Measurements from ENCODE around the gene KCNK13. TPM values are rescaled to one million over a fixed set of nuclear protein-coding genes. Genes with fewer than 3 reads are reported as not detected.

KCNK13 gene
- total and polyA plus RNA-seq, 2 of the 4 experiments (the other 2 are of a cell fraction) = not detected

DNA sequence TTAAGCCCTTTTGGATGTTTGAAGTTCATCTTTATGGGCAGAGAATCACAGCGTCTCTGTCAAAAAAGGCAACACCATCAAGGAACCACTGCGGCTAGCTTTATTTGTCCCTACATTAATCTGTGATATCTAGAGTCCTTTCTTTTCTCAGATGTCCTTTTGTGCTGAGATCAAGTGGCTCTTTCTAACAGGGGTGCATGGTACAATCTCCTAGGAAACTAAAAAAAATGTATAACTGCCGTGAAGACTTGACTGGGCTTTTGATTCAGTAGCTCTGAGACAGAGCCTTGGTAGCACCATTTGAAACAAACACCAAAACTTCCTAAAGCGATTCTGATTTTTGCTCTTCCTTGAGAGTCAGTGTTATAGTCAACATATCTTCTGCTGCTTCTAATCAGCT lies 33.3 kb downstream of the KCNK13 start:
- intact Hi-C loops (cut with micrococcal nuclease) (no loop called here), dilution Hi-C loops (cut with HindIII; ENCODE audit: low sequenced_read_pairs, unreplicated experiment) (no loop called here), in situ Hi-C loops (cut with MboI; ENCODE audit: low sequenced_read_pairs) (no loop called here)
- Histone ChIP-seq H3K9ac (ENCODE audit: low read depth, low read length) (no peak overlapping the region), H3K9me1 (ENCODE audit: insufficient read depth, low read length) (no peaks in the 10 kb centered on the region), H2AFZ (replicated peaks; ENCODE audit: low read length, poor library complexity) (no peak overlapping the region), H4K5ac (ENCODE audit: low read depth, low read length) (no peak overlapping the region), H3K36me3 (ENCODE audit: control insufficient read depth, insufficient read depth, low read length) (no peaks in the 10 kb centered on the region), H4K91ac (ENCODE audit: insufficient read depth, low read depth, low read length) (no peak overlapping the region), H2BK120ac (ENCODE audit: low read depth, low read length) (no peak overlapping the region), H2BK20ac (ENCODE audit: low read depth, low read length) (no peak overlapping the region), H3K4me2 (ENCODE audit: low read depth, low read length) (no peak overlapping the region), H3K56ac (ENCODE audit: extremely low read depth, insufficient read depth, low read length) (no peak overlapping the region), H4K20me1 (ENCODE audit: insufficient read depth, low read length) (no peaks in the 10 kb centered on the region), H3K79me1 (ENCODE audit: low read depth in 1 of 2, low read length in 2 of 2) (no peaks in the 10 kb centered on the region), H3K4ac (ENCODE audit: low read depth, low read length) (no peak overlapping the region), H3K27ac (ENCODE audit: insufficient read depth, low read length) (no peak overlapping the region), H3K9me3 (ENCODE audit: control insufficient read depth, insufficient read depth, low read length) (no peaks in the 10 kb centered on the region), H3K4me1 (ENCODE audit: control insufficient read depth, insufficient read depth, low read length) (no peaks in the 10 kb centered on the region), H2BK5ac (ENCODE audit: low read depth, low read length, poor library complexity, severe bottlenecking) (no peak overlapping the region), H3K23ac (ENCODE audit: low read depth, low read length) (no peak overlapping the region), H3K27me3 (ENCODE audit: control insufficient read depth, insufficient read depth, low read length) (peaks cover 17% of the 10 kb centered on the region), H2AK5ac (ENCODE audit: low read depth, low read length) (no peak overlapping the region), H2BK15ac (ENCODE audit: low read depth, low read length) (no peak overlapping the region), H3K4me3 (ENCODE audit: insufficient read depth, low read depth, low read length) (no peak overlapping the region), H2AK9ac (replicated peaks; ENCODE audit: low read depth, low read length, poor library complexity) (no peak overlapping the region), H3K18ac (ENCODE audit: low read depth, low read length) (no peak overlapping the region), H4K8ac (ENCODE audit: low read depth in 2 of 2, low read length in 2 of 2) (no peak overlapping the region), H3K14ac (replicated peaks; ENCODE audit: low read depth, low read length) (no peak overlapping the region)
- no peak for DNase-seq
- no TSS peak for BruUV-seq (replicated peaks)
- CTCF ChIA-PET = no interaction called here
- POLR2A ChIA-PET (ENCODE audit: unreplicated experiment) = no interaction called here
- TF ChIP-seq ELK1 (IDR thresholded peaks at IDR 0.05; ENCODE audit: borderline replicate concordance, low read depth, low read length) (no peak), MXI1 (IDR thresholded peaks at IDR 0.05; ENCODE audit: borderline replicate concordance, low read depth, low read length) (no peak), POLR2A (IDR thresholded peaks at IDR 0.05; ENCODE audit: low read depth, low read length) (no peak), USF2 (IDR thresholded peaks at IDR 0.05; ENCODE audit: low read depth, low read length) (no peak)
- no peak for ATAC-seq (ENCODE audit: low read depth)
- WGBS, 2 experiments (ENCODE audit: extremely low coverage in 2 of 2, insufficient read length in 1 of 2) = no CpG with 5 or more reads among the region's 4 CpGs
